PC-3 (cell line): ENCODE measurements around the gene KATNA1. TPM values are rescaled to one million over a fixed set of nuclear protein-coding genes. Genes with fewer than 3 reads are reported as not detected.

Experiments
- ATAC-seq: fragments of 200-7000 bp; cut with Tn5 transposase; 2 replicates; pipeline ENCODE4 v1.9.1; 2020; ENCODE audit warnings: mild to moderate bottlenecking, moderate library complexity
- BruUV-seq: library from RNA; stranded (reverse); fragments of 400-500 nt; replicated peaks from 2 replicates; lab custom pipeline; 2021; lab: Mats Ljungman, UMichigan
- CTCF ChIA-PET: fragments of 300-600 bp; sonication (Branson Sonifier 250); formaldehyde crosslinking; loops from one replicate; lab custom pipeline; 2022; ENCODE audit warnings: antibody characterized with exemption; lab: Charles Lee
- POLR2A ChIA-PET: fragments of 300-600 bp; sonication (Branson Sonifier 250); formaldehyde crosslinking; loops from one replicate; lab custom pipeline; 2022; ENCODE audit warnings: antibody characterized with exemption; ENCODE audit not compliant: unreplicated experiment; lab: Charles Lee
- DNase-seq: peaks from one replicate; pipeline ENCODE4 v3.0.0-alpha.2; 2015
- H2AFZ ChIP-seq: fragments of 300-600 bp; sonication (generic); 2 replicates; pipeline ENCODE4 v1.6.0; 2016; ENCODE audit warnings: antibody characterized with exemption, low read length
- H3F3A ChIP-seq: fragments of 300-600 bp; sonication (generic); one replicate; pipeline ENCODE4 v1.6.0; 2017; ENCODE audit warnings: antibody characterized with exemption, low read length, control low read depth, mild to moderate bottlenecking; ENCODE audit not compliant: unreplicated experiment
- H3K27ac ChIP-seq: fragments of 300-600 bp; sonication (generic); 2 replicates; pipeline ENCODE4 v1.5.1; 2016; ENCODE audit warnings: mild to moderate bottlenecking, low read length
- H3K27me3 ChIP-seq: fragments of 300-600 bp; sonication (generic); 2 replicates; pipeline ENCODE4 v1.6.1; 2016; ENCODE audit warnings: low read length, mixed read lengths
- H3K36me3 ChIP-seq: fragments of 300-600 bp; sonication (generic); 2 replicates; pipeline ENCODE4 v1.6.1; 2016; ENCODE audit warnings: low read depth, mixed run types, low read length, mixed read lengths
- H3K4me1 ChIP-seq: fragments of 300-600 bp; sonication (generic); 2 replicates; pipeline ENCODE4 v1.5.1; 2016; ENCODE audit warnings: low read length; ENCODE audit not compliant: insufficient read depth
- H3K4me2 ChIP-seq: fragments of 300-600 bp; sonication (generic); 2 replicates; pipeline ENCODE4 v1.6.0; 2016; ENCODE audit warnings: low read length
- H3K4me3 ChIP-seq: fragments of 300-600 bp; sonication (generic); 2 replicates; pipeline ENCODE4 v1.5.1; 2016; ENCODE audit warnings: mild to moderate bottlenecking, low read length, mixed read lengths
- H3K79me2 ChIP-seq: fragments of 300-600 bp; sonication (generic); 2 replicates; pipeline ENCODE4 v1.6.1; 2017; ENCODE audit warnings: low read length, mixed read lengths
- H3K9ac ChIP-seq: fragments of 300-600 bp; sonication (generic); 2 replicates; pipeline ENCODE4 v1.6.0; 2016; ENCODE audit warnings: mild to moderate bottlenecking, low read length
- H3K9me2 ChIP-seq: fragments of 300-600 bp; sonication (generic); replicated peaks from 2 replicates; pipeline ENCODE4 v1.6.1; 2016; ENCODE audit warnings: mixed run types, low read length, mixed read lengths
- H3K9me3 ChIP-seq: fragments of 300-600 bp; sonication (generic); 2 replicates; pipeline ENCODE4 v1.6.1; 2016; ENCODE audit warnings: low read length, mixed read lengths
- H4K20me1 ChIP-seq: fragments of 300-600 bp; sonication (generic); 2 replicates; pipeline ENCODE4 v1.6.1; 2016; ENCODE audit warnings: low read length, mixed read lengths
- CTCF ChIP-seq: fragments of 300-600 bp; sonication (generic); conservative IDR thresholded peaks from 2 replicates; pipeline ENCODE4 v1.5.1; 2017; ENCODE audit warnings: antibody characterized with exemption, low read depth, mild to moderate bottlenecking, low read length
- EZH2 ChIP-seq: fragments of 300-600 bp; sonication (generic); IDR thresholded peaks from one replicate; pipeline ENCODE4 v1.6.1; 2017; ENCODE audit warnings: antibody characterized with exemption, mild to moderate bottlenecking, low read length; ENCODE audit not compliant: unreplicated experiment
- EZH2phosphoT487 ChIP-seq: fragments of 300-600 bp; sonication (generic); IDR thresholded peaks from 2 replicates; pipeline ENCODE4 v1.6.1; 2018; ENCODE audit warnings: mild to moderate bottlenecking, antibody characterized with exemption, low read length, borderline replicate concordance
- intact Hi-C: fragments of 100-400 bp; cut with micrococcal nuclease; formaldehyde crosslinking; loops from 2 replicates; pipeline ENCODE4 v1.9.0; 2023
- total RNA-seq: library from RNA; depleted of rRNA; stranded (reverse); fragments of >200 nt; gene quantifications from 2 replicates; pipeline ENCODE4 v1.2.3, GENCODE V29; 2014

Gene KATNA1
- total RNA-seq, 1 experiment from 2014 or later = 18.1 TPM

DNA sequence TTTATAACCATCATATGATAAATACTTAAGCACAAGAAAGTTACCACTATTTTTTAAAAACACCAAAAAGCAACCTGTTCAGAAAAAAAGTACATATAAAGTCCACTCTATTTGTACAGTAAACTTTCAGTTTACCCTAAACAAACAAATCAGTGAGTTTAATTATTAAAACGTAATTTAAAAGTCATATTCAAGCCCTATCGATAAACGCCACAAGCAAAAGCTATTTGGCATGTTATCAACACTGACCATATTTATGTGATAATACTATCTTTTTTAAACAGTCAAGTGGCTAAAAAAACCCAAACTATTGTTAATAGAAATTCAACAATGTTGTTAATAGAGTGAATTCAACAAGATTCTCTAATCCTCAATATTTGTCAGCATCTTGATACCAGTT lies 1.9 kb downstream of the KATNA1 start:
- POLR2A ChIA-PET = no interaction called here
- intact Hi-C loops = loop anchor here (5.0 kb wide), 2 partner anchors 71 to 99 kb away; partner anchors contain the start of genes LATS1 and PPIL4
- no peak overlapping the region; the same call in 1 of the 2 replicates for H3K9ac ChIP-seq

GRCh38 chr6:149642829-149643580 lies 5.5 kb downstream of the KATNA1 start:
- no TSS peak for BruUV-seq
- Histone ChIP-seq H3K4me3 (no peak overlapping the region), H3K9me2 (no peaks in the 10 kb centered on the region), H3K4me1 (peaks cover 11% of the 10 kb centered on the region), H3K9me3 (no peaks in the 10 kb centered on the region), H3F3A (no peaks in the 10 kb centered on the region), H3K36me3 (no peaks in the 10 kb centered on the region), H3K27ac (no peak overlapping the region), H3K9ac (no peak overlapping the region), H3K79me2 (peaks cover 61% of the 10 kb centered on the region), H3K4me2 (no peak overlapping the region), H4K20me1 (no peaks in the 10 kb centered on the region), H2AFZ (no peak overlapping the region), H3K27me3 (no peaks in the 10 kb centered on the region)
- intact Hi-C loops = no loop called here
- no peak for DNase-seq
- ATAC-seq = no peak
- CTCF ChIA-PET = no interaction called here
- POLR2A ChIA-PET = no interaction called here
- TF ChIP-seq EZH2 (no peak), EZH2phosphoT487 (no peak), CTCF (no peak)

More for the DNA sequence above, 1.9 kb downstream of the KATNA1 start:
- no TSS peak for BruUV-seq
- Histone ChIP-seq H3K27ac (no peak overlapping the region), H3F3A (no peaks in the 10 kb centered on the region), H3K9me2 (no peaks in the 10 kb centered on the region), H3K9me3 (no peaks in the 10 kb centered on the region), H3K27me3 (no peaks in the 10 kb centered on the region), H3K4me2 (peak overlapping the region; percentile 84), H3K4me3 (peak overlapping the region; percentile 87), H3K79me2 (peaks cover 60% of the 10 kb centered on the region), H3K36me3 (no peaks in the 10 kb centered on the region), H2AFZ (peak overlapping the region; percentile 20; the same call in 1 of the 2 replicates), H3K4me1 (peaks cover 11% of the 10 kb centered on the region), H4K20me1 (no peaks in the 10 kb centered on the region)
- ATAC-seq (no peak), DNase-seq (no peak)
- CTCF ChIA-PET = no interaction called here
- no peak for TF ChIP-seq CTCF
- TF ChIP-seq EZH2phosphoT487 = no peak
- no peak for TF ChIP-seq EZH2

DNA sequence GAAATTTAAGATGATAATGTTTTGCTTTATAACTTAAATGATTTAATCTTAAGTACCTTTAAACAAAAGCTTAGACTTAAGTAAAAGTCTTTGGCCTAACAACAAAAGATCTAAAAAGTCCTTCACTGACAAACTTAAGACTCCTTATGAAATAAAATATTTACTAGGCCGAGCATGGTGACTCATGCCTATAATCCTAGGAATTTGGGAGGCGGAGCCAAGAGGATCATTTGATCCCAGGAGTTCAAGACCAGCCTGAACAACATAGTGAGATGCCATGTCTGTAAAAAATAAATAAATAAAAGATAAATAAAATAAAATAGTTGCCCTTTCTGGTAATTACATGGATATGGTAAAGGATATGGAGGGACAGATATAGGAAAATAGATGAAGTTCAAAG lies 12.4 kb downstream of the KATNA1 start:
- no peaks in the 10 kb centered on the region for H3K27me3 ChIP-seq
- H3K79me2 ChIP-seq = no peaks in the 10 kb centered on the region
- ChIA-PET POLR2A (no interaction called here), CTCF (no interaction called here)
- H2AFZ ChIP-seq = no peak overlapping the region
- intact Hi-C loops = no loop called here
- H3K4me2 ChIP-seq = no peak overlapping the region
- no peaks in the 10 kb centered on the region for H3K9me2 ChIP-seq
- H3K36me3 ChIP-seq = no peaks in the 10 kb centered on the region
- DNase-seq = peak; percentile 69
- ATAC-seq = peak; percentile 54
- no peaks in the 10 kb centered on the region for H4K20me1 ChIP-seq
- no peaks in the 10 kb centered on the region for H3K4me1 ChIP-seq
- no peak overlapping the region for H3K4me3 ChIP-seq
- no peak overlapping the region for H3K27ac ChIP-seq
- no peak for TF ChIP-seq EZH2phosphoT487
- no peak for TF ChIP-seq CTCF
- TF ChIP-seq EZH2 = no peak
- no peaks in the 10 kb centered on the region for H3F3A ChIP-seq
- H3K9me3 ChIP-seq = no peaks in the 10 kb centered on the region
- no TSS peak for BruUV-seq
- no peak overlapping the region for H3K9ac ChIP-seq
